ENCODE results near the gene ANKRD13A.
"Not testable (repeated sequence)": the region's sequence is repeated elsewhere in the genome, so short reads cannot be mapped to it uniquely, and the experiment has no call there.

Gene ANKRD13A

GRCh38 chr12:109962398-109962797 is 36.8 kb upstream of the ANKRD13A start:
- Histone ChIP-seq H3K27ac (ENCODE audit: low read length) (no peak overlapping the region), H3K27me3 (ENCODE audit: control insufficient read depth, insufficient read depth, low read length) (no peaks in the 10 kb centered on the region), H3K9ac (ENCODE audit: low read length) (no peak overlapping the region), H3K4me1 (ENCODE audit: control insufficient read depth, low read depth, low read length) (no peaks in the 10 kb centered on the region), H3K9me3 (ENCODE audit: control insufficient read depth, low read depth, low read length) (no peaks in the 10 kb centered on the region), H3K36me3 (ENCODE audit: control insufficient read depth, low read depth, low read length) (peaks cover 6% of the 10 kb centered on the region), H3K4me3 (ENCODE audit: low read length) (no peak overlapping the region)

DNA sequence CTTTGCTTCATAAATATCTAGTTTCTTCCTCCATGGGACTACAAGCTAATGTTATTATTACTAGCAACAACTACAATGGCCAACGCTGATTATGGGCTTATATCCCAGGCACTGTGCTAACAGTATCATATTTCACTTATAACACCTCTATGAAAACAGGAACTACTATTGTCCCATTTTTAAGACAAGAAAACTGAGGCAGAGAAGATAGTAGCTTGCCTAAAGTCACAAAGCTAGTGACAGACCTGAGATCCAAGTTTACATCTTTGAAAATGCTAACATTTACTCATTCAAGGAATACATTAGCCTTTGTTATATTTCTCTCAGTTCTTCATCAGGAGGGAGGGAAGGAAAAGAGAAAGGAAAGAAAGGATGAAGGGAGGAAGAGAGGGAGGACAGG is 35.9 kb upstream of the ANKRD13A start:
- no peak overlapping the region for H3K27ac ChIP-seq (ENCODE audit: low read length)
- H3K36me3 ChIP-seq (ENCODE audit: control insufficient read depth, low read depth, low read length): peaks cover 6% of the 10 kb centered on the region
- no peak overlapping the region for H3K9ac ChIP-seq (ENCODE audit: low read length)
- no peaks in the 10 kb centered on the region for H3K9me3 ChIP-seq (ENCODE audit: control insufficient read depth, low read depth, low read length)
- H3K4me1 ChIP-seq (ENCODE audit: control insufficient read depth, low read depth, low read length): no peaks in the 10 kb centered on the region
- no peaks in the 10 kb centered on the region for H3K27me3 ChIP-seq (ENCODE audit: control insufficient read depth, insufficient read depth, low read length)
- H3K4me3 ChIP-seq (ENCODE audit: low read length): no peak overlapping the region

GRCh38 chr12:109963743-109964429 is 35.3 kb upstream of the ANKRD13A start:
- H3K9me3 ChIP-seq (ENCODE audit: control insufficient read depth, low read depth, low read length): no peaks in the 10 kb centered on the region
- no peak overlapping the region for H3K4me3 ChIP-seq (ENCODE audit: low read length)
- no peak overlapping the region for H3K27ac ChIP-seq (ENCODE audit: low read length)
- H3K36me3 ChIP-seq (ENCODE audit: control insufficient read depth, low read depth, low read length): peaks cover 2% of the 10 kb centered on the region
- H3K27me3 ChIP-seq (ENCODE audit: control insufficient read depth, insufficient read depth, low read length): no peaks in the 10 kb centered on the region
- no peaks in the 10 kb centered on the region for H3K4me1 ChIP-seq (ENCODE audit: control insufficient read depth, low read depth, low read length)
- no peak overlapping the region for H3K9ac ChIP-seq (ENCODE audit: low read length)

GRCh38 chr12:109966546-109966945 is 32.7 kb upstream of the ANKRD13A start:
- Histone ChIP-seq H3K4me1 (ENCODE audit: control insufficient read depth, low read depth, low read length) (no peaks in the 10 kb centered on the region), H3K27me3 (ENCODE audit: control insufficient read depth, insufficient read depth, low read length) (no peaks in the 10 kb centered on the region), H3K9me3 (ENCODE audit: control insufficient read depth, low read depth, low read length) (no peaks in the 10 kb centered on the region), H3K9ac (ENCODE audit: low read length) (no peak overlapping the region), H3K27ac (ENCODE audit: low read length) (no peak overlapping the region), H3K36me3 (ENCODE audit: control insufficient read depth, low read depth, low read length) (no peaks in the 10 kb centered on the region), H3K4me3 (ENCODE audit: low read length) (no peak overlapping the region)

GRCh38 chr12:109967383-109968031 is 31.7 kb upstream of the ANKRD13A start:
- Histone ChIP-seq H3K4me3 (ENCODE audit: low read length) (no peak overlapping the region), H3K27me3 (ENCODE audit: control insufficient read depth, insufficient read depth, low read length) (no peaks in the 10 kb centered on the region), H3K9me3 (ENCODE audit: control insufficient read depth, low read depth, low read length) (no peaks in the 10 kb centered on the region), H3K4me1 (ENCODE audit: control insufficient read depth, low read depth, low read length) (no peaks in the 10 kb centered on the region), H3K9ac (ENCODE audit: low read length) (no peak overlapping the region), H3K27ac (ENCODE audit: low read length) (no peak overlapping the region), H3K36me3 (ENCODE audit: control insufficient read depth, low read depth, low read length) (no peaks in the 10 kb centered on the region)

DNA sequence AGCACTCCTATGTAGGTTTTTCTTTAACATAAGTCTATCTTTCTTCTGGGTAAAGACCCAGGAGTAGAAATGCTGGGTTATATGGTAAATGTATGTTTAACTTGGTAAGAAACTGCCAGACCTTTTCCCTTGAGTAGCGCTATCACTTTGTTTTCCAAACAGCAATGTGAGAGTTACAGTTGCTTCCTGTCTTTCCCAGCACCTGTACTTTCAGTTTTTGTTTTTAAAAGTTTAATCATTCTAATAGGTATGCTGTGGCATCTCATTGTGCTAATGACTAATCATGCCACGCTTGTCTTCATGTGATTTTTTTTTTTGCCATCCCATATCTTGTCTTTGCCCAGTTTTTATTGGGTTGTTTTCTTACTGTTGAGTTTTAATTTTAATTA is 31.2 kb upstream of the ANKRD13A start:
- Histone ChIP-seq H3K36me3 (ENCODE audit: control insufficient read depth, low read depth, low read length) (no peaks in the 10 kb centered on the region), H3K4me3 (ENCODE audit: low read length) (no peak overlapping the region), H3K4me1 (ENCODE audit: control insufficient read depth, low read depth, low read length) (no peaks in the 10 kb centered on the region), H3K9ac (ENCODE audit: low read length) (no peak overlapping the region), H3K27me3 (ENCODE audit: control insufficient read depth, insufficient read depth, low read length) (no peaks in the 10 kb centered on the region), H3K9me3 (ENCODE audit: control insufficient read depth, low read depth, low read length) (no peaks in the 10 kb centered on the region), H3K27ac (ENCODE audit: low read length) (no peak overlapping the region)

DNA sequence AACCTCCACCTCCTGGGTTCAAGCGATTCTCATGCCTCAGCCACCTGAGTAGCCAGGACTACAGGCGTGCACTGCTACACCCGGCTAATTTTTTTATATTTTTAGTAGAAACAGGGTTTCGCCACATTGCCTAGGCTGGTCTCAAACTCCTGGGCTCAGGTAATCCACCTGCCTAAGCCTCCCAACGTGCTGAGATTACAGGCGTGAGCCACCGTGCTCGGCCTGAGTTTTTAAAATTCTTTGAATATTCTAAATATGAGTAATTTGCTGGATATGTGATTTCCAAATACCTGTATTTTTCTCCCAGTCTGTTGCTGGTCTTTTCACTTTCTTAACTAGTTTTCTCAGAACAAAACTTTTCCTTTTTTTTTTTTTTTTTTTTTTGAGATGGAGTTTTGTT is 30.4 kb upstream of the ANKRD13A start:
- no peak overlapping the region for H3K4me3 ChIP-seq (ENCODE audit: low read length)
- H3K4me1 ChIP-seq (ENCODE audit: control insufficient read depth, low read depth, low read length): no peaks in the 10 kb centered on the region
- no peaks in the 10 kb centered on the region for H3K9me3 ChIP-seq (ENCODE audit: control insufficient read depth, low read depth, low read length)
- H3K36me3 ChIP-seq (ENCODE audit: control insufficient read depth, low read depth, low read length): no peaks in the 10 kb centered on the region
- H3K27ac ChIP-seq (ENCODE audit: low read length): no peak overlapping the region
- H3K9ac ChIP-seq (ENCODE audit: low read length): no peak overlapping the region
- no peaks in the 10 kb centered on the region for H3K27me3 ChIP-seq (ENCODE audit: control insufficient read depth, insufficient read depth, low read length)

DNA sequence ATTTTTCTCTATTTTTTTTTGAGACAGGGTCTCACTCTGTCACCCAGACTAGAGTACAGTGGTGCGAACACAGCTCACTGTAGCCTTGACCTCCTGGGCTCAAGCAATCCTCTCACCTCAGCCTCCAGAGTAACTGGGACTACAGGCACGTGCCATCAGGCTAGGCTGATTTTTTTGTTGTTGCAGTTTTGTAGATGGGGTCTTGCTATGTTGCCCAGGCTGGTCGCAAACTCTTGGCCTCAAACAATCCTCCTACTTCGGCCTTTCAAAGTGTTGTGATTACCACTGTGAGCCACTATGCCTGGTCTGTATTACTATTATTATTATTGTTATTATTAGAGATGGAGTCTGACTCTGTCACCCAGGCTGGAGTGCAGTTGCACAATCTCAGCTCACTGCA is 26.4 kb upstream of the ANKRD13A start:
- H3K9me3 ChIP-seq (ENCODE audit: control insufficient read depth, low read depth, low read length): no peaks in the 10 kb centered on the region
- no peaks in the 10 kb centered on the region for H3K4me1 ChIP-seq (ENCODE audit: control insufficient read depth, low read depth, low read length)
- no peaks in the 10 kb centered on the region for H3K36me3 ChIP-seq (ENCODE audit: control insufficient read depth, low read depth, low read length)
- H3K27ac ChIP-seq (ENCODE audit: low read length): no peak overlapping the region
- H3K27me3 ChIP-seq (ENCODE audit: control insufficient read depth, insufficient read depth, low read length): no peaks in the 10 kb centered on the region
- H3K4me3 ChIP-seq (ENCODE audit: low read length): no peak overlapping the region
- no peak overlapping the region for H3K9ac ChIP-seq (ENCODE audit: low read length)

- H3K9ac ChIP-seq (ENCODE audit: low read length): no peak overlapping the region
- no peaks in the 10 kb centered on the region for H3K27me3 ChIP-seq (ENCODE audit: control insufficient read depth, insufficient read depth, low read length)
- no peak overlapping the region for H3K4me3 ChIP-seq (ENCODE audit: low read length)
- no peaks in the 10 kb centered on the region for H3K4me1 ChIP-seq (ENCODE audit: control insufficient read depth, low read depth, low read length)
- H3K27ac ChIP-seq (ENCODE audit: low read length): no peak overlapping the region
- peaks cover 41% of the 10 kb centered on the region for H3K36me3 ChIP-seq (ENCODE audit: control insufficient read depth, low read depth, low read length)
- H3K9me3 ChIP-seq (ENCODE audit: control insufficient read depth, low read depth, low read length): no peaks in the 10 kb centered on the region
Observed at GRCh38 chr12:109981311-109981710, 17.9 kb upstream of the ANKRD13A start.

DNA sequence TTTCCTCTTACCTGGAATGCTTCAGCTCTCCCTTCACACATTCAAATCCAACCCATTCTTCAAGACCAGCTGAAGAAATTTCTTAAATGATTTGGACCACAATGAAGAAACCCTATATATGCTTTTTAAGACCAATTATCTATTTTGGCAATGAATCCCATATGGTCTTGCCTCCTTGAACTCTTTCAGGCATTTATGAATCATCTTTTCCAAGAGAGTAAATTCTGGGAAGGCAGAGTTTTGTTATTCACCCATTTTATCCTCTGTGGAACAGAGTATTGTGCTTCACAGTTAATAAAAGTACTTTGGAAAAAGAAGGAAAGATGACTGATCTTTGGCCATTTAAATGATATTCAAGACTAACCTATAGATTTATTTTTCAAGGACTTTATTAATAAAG is 17.0 kb upstream of the ANKRD13A start:
- H3K27me3 ChIP-seq (ENCODE audit: control insufficient read depth, insufficient read depth, low read length): no peaks in the 10 kb centered on the region
- no peak overlapping the region for H3K9ac ChIP-seq (ENCODE audit: low read length)
- H3K9me3 ChIP-seq (ENCODE audit: control insufficient read depth, low read depth, low read length): no peaks in the 10 kb centered on the region
- no peaks in the 10 kb centered on the region for H3K4me1 ChIP-seq (ENCODE audit: control insufficient read depth, low read depth, low read length)
- peaks cover 41% of the 10 kb centered on the region for H3K36me3 ChIP-seq (ENCODE audit: control insufficient read depth, low read depth, low read length)
- H3K27ac ChIP-seq (ENCODE audit: low read length): no peak overlapping the region
- H3K4me3 ChIP-seq (ENCODE audit: low read length): no peak overlapping the region

DNA sequence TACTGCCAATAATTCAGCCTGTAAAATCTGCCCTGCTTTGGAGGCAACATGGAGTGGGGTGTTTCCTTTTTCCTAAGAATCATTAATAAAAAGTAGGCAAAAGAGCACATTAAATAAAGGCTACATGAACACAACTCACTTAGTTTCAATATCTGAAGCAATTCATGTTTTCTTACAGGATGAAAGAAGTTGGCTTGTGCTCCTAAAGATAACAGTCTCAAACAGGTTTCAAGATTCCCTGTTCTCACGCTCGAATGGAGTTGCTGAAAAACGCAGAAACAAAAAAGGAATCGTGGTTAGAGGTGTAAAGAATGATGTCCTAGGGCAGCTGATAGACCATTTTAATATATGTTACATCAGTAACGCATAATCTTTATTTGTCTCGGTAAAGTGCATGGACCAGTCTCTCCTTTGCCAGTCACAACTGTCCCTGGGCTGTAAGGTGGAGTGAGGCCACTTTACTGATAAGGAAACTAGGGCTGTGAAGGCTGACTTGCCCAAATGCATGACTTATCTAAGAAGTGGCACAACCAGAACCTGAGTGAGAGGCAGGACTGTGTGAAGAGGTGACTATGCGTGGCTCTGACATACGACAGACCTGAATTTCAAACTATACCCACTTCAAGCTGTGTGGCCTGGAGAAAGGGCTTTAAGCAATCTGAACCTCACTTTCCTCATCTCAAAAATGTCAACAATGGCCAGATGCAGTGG is 15.6 kb upstream of the ANKRD13A start:
- peaks cover 40% of the 10 kb centered on the region for H3K36me3 ChIP-seq (ENCODE audit: control insufficient read depth, low read depth, low read length)
- H3K9ac ChIP-seq (ENCODE audit: low read length): no peak overlapping the region
- H3K27me3 ChIP-seq (ENCODE audit: control insufficient read depth, insufficient read depth, low read length): no peaks in the 10 kb centered on the region
- no peaks in the 10 kb centered on the region for H3K4me1 ChIP-seq (ENCODE audit: control insufficient read depth, low read depth, low read length)
- H3K9me3 ChIP-seq (ENCODE audit: control insufficient read depth, low read depth, low read length): no peaks in the 10 kb centered on the region
- no peak overlapping the region for H3K4me3 ChIP-seq (ENCODE audit: low read length)
- H3K27ac ChIP-seq (ENCODE audit: low read length): no peak overlapping the region

DNA sequence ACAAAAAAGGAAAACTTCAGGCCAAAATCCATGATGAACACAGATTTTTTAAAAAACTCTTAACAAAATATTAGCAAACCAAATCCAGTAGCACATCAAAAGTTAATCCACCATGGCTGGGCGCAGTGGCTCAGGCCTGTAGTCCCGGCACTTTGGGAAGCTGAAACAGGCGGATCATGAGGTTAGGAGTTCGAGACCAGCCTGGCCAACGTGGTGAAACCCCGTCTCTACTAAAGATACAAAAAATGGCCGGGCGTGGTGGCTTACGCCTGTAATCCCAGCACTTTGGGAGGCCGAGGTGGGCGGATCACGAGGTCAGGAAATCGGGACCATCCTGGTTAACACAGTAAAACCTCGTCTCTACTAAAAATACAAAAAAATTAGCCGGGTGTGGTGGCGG is 13.0 kb upstream of the ANKRD13A start:
- H3K9ac ChIP-seq (ENCODE audit: low read length); H3K9me3 ChIP-seq (ENCODE audit: control insufficient read depth, low read depth, low read length); H3K4me1 ChIP-seq (ENCODE audit: control insufficient read depth, low read depth, low read length); H3K27ac ChIP-seq (ENCODE audit: low read length); H3K4me3 ChIP-seq (ENCODE audit: low read length); H3K27me3 ChIP-seq (ENCODE audit: control insufficient read depth, insufficient read depth, low read length): not testable (repeated sequence)
- peaks cover 29% of the 10 kb centered on the region for H3K36me3 ChIP-seq (ENCODE audit: control insufficient read depth, low read depth, low read length)
